Stimulated activated CD4-positive, alpha-beta T cell treated with anti-CD3 and anti-CD28 coated beads, TNF-alpha, amount 100 ng/mL, for 48 hours (primary cell): ENCODE measurements around the gene TMC8.
"Not testable (repeated sequence)": the region's sequence is repeated elsewhere in the genome, so short reads cannot be mapped to it uniquely, and the experiment has no call there.

Experiments used
- DNase-seq, 3 donors: peaks; one replicate each; pipeline ENCODE4 v3.0.0-alpha.2; 2020; ENCODE audit warnings: low read depth in 3 of 3

Gene TMC8

DNA sequence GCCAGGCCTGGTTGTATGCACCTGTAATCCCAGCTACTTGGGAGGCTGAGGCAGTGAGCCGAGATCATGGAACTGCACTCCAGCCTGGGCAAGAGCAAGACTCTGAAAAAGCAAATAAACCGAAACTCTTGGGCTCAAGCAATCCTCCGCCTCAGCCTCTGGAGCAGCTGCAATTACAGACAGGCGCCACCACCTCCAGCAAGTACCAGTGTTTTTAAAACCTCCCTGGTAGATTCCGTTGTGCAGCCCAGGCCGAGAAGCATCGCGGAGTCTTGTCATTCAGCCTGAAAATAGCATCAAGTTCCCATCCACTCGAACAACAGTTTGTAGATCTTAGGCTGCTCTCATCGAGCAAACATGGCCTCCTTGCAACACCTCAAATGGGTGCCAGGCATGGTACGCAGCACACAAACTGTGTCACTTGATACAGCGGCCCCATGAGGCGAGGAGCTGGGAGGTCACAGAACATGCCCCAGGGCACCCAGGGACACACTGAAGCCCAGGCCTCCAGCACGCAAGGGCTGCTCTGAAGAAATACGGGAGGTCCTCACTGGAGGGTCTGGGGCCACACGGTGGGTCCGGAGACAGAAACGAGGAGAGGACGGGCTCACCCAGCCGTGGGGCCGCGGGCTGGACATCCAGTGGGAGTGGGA lies 20.1 kb upstream of the TMC8 start:
- no peak for DNase-seq

GRCh38 chr17:78111016-78111726 lies 19.4 kb upstream of the TMC8 start:
- DNase-seq, result no peak

DNA sequence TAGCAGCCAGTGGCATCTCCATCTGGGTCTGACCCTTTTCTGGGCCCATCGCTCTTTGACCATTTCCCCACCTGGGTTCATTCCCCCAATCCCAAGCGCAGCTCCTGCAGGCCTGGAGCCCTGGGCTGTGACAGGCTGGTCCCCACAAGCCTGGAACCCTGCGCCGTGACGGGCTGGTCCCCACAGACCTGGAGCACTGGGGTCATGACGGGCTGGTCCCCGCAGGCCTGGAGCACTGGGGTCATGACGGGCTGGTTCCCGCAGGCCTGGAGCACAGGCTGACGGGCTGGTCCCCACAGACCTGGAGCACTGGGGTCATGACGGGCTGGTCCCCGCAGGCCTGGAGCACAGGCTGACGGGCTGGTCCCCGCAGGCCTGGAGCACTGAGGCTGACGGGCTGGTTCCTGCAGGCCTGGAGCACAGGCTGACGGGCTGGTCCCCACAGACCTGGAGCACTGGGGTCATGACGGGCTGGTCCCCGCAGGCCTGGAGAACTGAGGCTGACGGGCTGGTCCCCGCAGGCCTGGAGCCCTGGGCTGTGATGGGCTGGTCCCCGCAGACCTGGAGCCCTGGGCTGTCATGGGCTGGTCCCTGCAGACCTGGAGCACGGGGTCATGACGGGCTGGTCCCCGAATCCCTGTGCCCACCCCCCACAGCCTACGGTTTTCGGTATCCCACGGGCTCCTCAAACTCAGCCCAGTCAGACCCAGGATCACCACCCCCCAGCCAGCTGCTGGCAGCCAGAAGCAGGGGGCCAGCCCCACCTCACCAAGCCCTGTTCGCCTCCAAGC lies 18.6 kb upstream of the TMC8 start:
- DNase-seq, result no peak

- peak in 2 of 3 donors; percentile 38 to 82 for DNase-seq
These were observed 17.8 kb upstream of the TMC8 start for GRCh38 chr17:78112518-78113471.

DNA sequence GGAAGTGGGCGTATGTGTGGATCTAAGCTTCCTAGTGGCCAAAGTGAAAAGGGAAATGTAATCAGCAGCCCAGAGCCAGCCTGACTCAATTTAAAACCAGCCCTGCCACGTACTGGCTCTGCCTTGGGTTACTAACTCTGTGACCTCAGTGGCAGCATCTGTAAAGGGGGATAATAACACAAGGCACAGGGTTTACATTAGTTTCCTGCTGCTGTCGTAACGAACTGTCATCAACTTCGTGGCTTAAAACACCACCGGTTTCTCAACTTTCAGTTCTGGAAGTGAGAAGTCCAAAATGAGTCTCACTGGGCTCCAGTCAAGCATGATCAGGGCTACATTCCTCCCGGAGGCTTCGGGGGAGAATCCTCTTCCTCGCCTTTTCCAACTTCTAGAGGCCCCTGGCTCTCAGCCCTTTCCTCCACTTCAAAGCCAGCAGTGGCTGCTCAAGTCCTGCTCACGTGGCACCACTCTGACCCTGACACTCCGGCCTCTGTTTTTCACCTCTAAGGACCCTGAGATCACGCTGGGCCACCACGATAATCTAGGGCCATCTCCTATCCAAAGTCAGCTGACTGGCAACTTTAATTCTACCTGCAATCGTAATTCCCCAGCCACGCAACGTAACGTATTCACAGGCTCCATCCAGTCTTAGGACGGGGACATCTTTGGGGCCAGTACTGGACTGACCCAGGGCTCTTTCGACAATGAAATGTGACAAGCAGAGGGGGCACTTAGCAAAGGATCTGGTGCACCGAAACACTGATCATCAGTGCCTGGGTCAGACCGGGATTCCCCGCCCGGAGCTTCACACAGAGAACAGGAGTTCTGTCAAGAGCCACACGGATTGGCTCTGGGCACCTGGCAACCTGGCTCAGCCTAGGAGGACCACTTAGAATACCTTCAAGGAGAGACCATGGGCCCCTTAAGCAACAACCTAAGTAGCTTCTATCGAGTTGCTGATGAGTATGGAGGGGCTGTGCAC lies 16.5 kb upstream of the TMC8 start:
- DNase-seq, result no peak

GRCh38 chr17:78114831-78115723 lies 15.5 kb upstream of the TMC8 start:
- no peak for DNase-seq

DNA sequence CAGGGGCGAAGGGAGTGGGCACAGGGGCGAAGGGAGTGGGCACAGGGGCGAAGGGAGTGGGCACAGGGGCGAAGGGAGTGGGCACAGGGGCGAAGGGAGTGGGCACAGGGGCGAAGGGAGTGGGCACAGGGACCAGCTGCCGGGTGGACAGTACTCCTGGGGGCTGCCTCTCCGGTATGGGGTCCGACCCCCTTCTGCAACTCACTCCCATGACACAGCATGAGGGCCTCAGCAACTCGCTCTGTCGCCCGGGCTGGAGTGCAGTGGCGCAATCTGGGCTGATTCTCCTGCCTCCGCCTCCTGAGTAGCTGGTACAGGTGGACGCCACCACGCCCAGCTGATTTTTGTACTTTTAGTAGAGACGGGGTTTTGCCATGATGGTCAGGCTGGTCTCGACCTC lies 14.8 kb upstream of the TMC8 start:
- DNase-seq, result not testable (repeated sequence)

- DNase-seq, result no peak
These were observed 14.2 kb upstream of the TMC8 start for GRCh38 chr17:78116411-78116810.

DNA sequence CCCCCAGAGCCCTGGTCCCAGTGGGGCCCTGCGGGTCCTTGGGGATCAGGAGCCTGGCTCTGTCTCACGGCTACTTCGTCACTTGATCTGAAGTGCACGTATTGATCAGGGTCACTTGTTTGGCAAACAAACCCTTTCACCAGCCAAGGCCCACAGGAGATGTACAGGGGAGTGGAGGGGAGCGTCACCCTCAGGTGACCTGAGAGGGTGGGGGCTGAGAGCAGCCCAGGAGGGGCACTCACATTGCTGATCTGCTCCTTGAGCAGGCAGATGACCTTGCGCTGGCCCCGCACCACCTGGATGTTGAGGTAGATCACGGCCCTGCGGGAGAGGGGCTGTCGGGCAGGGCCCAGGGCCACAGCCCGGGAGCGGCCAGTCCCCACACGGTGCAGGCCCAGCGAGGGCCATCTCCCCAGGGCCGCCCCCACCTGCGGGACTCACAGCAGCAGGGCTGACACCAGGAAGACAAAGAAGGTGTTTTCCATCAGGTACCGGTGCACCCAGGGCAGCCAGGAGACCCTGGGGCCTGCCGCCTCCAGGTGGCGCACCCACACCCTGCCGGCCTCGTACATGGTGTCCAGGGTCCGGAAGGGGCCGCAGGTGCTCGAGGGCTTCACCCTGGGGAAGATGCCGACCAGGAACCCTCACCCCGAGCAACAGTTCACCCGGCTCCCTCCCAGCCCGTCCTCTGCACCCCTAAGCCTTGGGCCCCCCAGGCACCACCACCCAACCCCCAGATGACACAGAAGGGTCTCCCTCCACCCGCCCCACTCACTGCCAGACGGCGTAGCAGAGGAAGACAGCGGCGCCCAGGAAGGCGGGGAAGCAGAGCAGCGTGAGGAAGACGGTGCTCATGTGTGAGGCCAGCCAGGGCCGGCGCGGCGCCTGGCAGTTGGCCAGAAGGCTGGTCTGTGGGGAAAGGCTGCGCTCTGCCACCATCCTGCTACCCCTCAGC lies 13.3 kb upstream of the TMC8 start:
- DNase-seq, result no peak

DNA sequence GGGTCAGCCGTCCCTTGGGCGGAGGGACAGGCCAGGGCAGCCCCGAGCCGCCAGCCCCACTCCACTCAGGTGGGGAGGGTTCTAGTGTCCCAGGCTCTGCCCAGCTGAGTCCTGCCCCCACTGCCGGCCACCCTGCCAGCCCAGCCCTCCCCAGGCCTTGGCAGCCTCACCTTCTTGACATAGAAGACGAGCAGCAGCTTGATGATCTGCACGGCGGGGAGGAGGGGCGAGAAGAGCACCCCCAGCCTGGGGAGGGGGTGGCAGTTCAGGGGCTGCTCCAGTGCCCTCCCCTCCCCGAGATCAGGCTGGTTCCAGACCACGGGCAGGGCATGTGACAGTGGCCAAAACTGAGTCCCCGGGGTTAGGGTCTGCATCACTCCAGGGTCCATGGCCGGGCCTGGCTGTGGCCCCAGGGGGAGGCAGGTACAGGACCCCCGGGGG lies 11.8 kb upstream of the TMC8 start:
- DNase-seq, result no peak

DNA sequence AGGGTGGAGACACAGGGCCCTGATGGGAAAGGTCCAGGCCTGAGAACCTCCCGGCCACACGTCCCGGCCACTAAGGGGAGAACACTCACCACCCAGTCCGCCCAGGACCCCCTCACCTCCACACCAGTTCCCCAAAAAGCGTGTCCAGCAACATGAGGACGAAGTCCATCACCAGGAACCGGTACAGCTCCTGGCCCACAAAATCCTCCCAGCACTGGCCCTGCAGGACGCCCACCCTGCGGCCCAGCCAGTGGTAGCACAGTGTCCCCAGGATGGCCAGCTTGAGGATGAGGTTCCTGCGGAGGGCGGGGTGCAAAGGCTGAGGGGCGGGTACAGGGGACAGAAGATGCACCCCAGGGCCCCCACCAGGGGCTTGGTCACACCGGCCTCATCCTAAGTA lies 10.0 kb upstream of the TMC8 start:
- no peak for DNase-seq

- DNase-seq, result no peak
These were observed 9.4 kb upstream of the TMC8 start for GRCh38 chr17:78120971-78121800.

GRCh38 chr17:78121801-78122215 lies 8.8 kb upstream of the TMC8 start:
- DNase-seq, result no peak

GRCh38 chr17:78122216-78122930 lies 8.2 kb upstream of the TMC8 start:
- no peak for DNase-seq

GRCh38 chr17:78122931-78123249 lies 7.7 kb upstream of the TMC8 start:
- DNase-seq, result no peak

- no peak for DNase-seq
These were observed 7.2 kb upstream of the TMC8 start for GRCh38 chr17:78123258-78123929.
